GM12872 (cell line): ENCODE results near the gene UNC119.

Experiments used
- CTCF ChIP-seq: IDR thresholded peaks from 3 replicates; pipeline ENCODE4 v1.5.1; 2011; ENCODE audit warnings: low read depth, mild to moderate bottlenecking, low read length, moderate library complexity; ENCODE audit not compliant: insufficient read depth

Gene UNC119

GRCh38 chr17:28521311-28522085 lies 30.9 kb downstream of the UNC119 start:
- TF ChIP-seq CTCF = no peak

GRCh38 chr17:28520687-28521086 lies 31.7 kb downstream of the UNC119 start:
- TF ChIP-seq CTCF = no peak

- TF ChIP-seq CTCF = no peak
These were observed 33.2 kb downstream of the UNC119 start for GRCh38 chr17:28519236-28519635.

GRCh38 chr17:28518578-28518977 lies 33.8 kb downstream of the UNC119 start:
- no peak for TF ChIP-seq CTCF

- no peak for TF ChIP-seq CTCF
These were observed 34.3 kb downstream of the UNC119 start for GRCh38 chr17:28518132-28518531.

- no peak for TF ChIP-seq CTCF
These were observed 36.9 kb downstream of the UNC119 start for GRCh38 chr17:28515518-28515917.

GRCh38 chr17:28514561-28515002 lies 37.8 kb downstream of the UNC119 start:
- TF ChIP-seq CTCF = no peak
